Stimulated activated CD8-positive, alpha-beta memory T cell treated with anti-CD3 and anti-CD28 coated beads, Interleukin-4, amount 100 ng/mL, for 1 hour (primary cell): Measurements from ENCODE around the gene TIMM8A.

Experiments
- DNase-seq, 2 donors: peaks; one replicate each; pipeline ENCODE4 v3.0.0-alpha.2; 2020; ENCODE audit warnings: low read depth in 2 of 2, low spot score in 1 of 2

The TIMM8A gene, protein sequence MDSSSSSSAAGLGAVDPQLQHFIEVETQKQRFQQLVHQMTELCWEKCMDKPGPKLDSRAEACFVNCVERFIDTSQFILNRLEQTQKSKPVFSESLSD

GRCh38 chrX:101348452-101349192, at the start of gene TIMM8A:
TSS of gene TIMM8A (minus strand) at chrX:101348742. CDS start at chrX:101348664, 78 bp downstream.
- peak; percentile 37 to 53 for DNase-seq

DNA sequence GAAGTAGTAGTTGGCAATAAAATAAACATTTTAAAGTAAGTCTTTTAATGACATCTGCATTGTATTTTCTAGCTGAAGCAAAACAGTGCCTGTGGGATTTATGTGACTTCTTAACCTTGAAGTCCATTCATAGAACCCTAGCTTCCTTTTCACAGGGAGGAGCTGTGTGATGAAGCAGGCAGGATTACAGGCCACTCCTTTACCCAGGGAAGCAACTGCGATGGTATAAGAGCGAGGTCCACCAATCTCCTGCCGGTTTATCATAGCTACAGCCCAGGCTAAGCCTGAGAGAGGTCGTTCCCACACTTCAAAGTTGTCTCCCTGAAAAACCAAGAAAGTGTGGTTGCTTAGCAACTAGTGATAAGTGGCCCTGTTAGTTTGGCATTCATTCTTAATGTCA, 49.2 kb upstream of the TIMM8A start:
- DNase-seq = no peak

DNA sequence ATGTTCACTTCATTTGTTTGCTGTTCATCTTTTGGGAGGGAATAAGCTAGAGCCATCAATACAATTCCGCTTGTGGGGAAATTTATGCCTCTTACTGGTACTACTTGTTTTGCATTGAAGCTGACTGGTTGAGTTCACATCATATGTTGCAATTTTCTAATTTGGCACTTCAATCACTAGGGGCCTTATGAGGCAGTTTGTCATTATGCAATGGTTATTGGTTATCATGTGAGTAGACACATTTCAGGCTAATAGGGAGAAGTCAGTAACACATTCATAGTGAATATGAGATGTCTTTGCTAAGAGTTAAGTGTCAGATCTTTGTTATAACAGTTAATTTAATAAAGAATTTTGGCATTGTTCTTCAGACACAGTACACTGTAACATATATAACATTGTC, 47.2 kb upstream of the TIMM8A start:
- DNase-seq = no peak

DNA sequence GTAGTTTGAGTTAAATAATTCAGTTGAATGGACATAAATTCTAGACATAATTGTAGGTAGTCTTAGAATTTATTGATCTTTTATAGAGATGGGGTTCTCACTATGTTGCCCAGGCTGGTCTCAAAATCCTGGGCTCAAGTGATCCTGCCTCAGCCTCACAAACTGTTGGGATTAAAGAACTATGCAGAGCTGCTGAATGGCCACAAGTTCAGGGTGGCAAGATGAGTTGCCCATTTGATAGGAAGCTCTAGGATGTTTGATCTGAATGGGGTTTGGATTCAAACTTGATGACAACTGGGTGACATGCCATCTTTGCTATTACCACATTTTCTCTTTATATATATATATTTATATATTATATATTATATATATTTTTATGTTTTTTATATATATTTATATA, 45.8 kb upstream of the TIMM8A start:
- no peak for DNase-seq

DNA sequence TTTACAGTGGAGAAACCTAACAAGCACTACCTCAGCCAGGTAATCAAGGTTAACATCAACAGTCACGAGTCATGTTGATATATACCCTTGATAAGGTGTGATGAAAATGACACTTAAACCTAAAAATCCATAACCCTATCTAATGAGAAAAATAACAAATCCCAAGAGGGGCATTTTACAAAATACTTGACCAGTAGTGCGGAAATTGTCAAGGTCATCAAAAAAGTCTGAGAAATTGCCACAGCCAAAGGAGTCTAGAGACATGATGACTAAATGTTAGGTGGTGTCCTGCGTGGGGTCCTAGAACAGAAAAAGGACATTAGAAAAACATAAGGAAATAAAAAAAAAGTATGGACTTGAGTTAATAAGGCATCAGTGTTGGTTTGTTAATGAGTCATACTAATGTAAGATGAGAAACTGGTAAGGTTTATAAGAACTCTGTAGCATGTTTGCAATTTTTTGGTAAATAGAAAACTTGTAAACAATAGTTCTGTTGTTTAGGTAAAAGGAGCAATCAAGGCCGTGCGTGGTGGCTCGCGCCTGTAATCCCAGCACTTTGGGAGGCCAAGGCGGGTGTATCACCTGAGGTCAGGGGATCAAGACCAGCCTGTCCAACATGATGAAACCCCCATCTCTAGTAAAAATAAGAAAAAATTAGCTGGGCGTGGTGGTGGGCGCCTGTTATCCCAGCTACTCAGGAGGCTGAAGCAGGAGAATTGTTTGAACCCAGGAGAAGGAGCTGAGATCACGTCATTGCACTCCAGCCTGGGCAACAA, 45.2 kb upstream of the TIMM8A start:
- DNase-seq = no peak

DNA sequence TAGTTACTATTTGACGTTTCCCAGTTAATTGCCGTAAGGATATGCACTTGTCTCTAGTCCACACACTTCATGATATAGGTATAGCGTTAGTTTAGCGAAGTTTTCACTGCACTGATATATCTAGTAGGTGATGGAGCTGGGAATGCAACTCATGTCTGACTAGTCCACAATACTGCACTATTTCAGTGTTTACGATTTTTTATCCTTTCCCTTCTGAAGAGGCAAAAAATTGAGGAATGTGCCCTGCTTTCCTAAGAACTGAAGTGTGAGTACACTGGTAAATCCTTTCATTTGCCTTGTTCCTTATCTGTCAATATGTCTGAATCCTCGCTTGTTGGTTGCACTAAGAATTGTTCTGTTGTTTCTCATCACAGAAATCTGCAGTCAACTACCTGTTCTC, 43.3 kb upstream of the TIMM8A start:
- no peak for DNase-seq

- peak; percentile 36 to 54 for DNase-seq
Measured at GRCh38 chrX:101390664-101391525, 42.4 kb upstream of the TIMM8A start, which contains the start of gene RPL36A. TSS of gene RPL36A (plus strand) at chrX:101391011. CDS start at chrX:101391044, 33 bp downstream.

DNA sequence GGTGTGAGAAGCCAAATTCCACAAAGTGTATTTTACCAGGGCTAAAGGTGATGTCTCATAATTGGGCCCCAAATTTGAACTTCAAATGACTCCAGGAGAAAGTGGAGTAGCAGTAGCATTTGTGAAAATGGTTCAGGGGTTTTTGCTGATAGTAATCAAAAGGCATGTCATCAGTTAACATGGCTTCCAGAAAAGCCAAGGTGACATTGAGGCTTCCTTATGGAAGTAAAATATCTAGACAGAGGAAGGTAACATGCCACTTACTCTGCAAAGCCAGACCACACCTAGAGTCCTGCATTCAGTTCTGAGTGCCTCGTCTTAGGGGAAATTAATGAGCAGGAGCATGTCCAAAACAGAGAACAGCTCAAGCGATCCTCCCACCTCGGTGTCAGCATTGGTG, 40.1 kb upstream of the TIMM8A start:
- DNase-seq = no peak

- no peak for DNase-seq
Measured at GRCh38 chrX:101386542-101386885, 38.0 kb upstream of the TIMM8A start.

DNA sequence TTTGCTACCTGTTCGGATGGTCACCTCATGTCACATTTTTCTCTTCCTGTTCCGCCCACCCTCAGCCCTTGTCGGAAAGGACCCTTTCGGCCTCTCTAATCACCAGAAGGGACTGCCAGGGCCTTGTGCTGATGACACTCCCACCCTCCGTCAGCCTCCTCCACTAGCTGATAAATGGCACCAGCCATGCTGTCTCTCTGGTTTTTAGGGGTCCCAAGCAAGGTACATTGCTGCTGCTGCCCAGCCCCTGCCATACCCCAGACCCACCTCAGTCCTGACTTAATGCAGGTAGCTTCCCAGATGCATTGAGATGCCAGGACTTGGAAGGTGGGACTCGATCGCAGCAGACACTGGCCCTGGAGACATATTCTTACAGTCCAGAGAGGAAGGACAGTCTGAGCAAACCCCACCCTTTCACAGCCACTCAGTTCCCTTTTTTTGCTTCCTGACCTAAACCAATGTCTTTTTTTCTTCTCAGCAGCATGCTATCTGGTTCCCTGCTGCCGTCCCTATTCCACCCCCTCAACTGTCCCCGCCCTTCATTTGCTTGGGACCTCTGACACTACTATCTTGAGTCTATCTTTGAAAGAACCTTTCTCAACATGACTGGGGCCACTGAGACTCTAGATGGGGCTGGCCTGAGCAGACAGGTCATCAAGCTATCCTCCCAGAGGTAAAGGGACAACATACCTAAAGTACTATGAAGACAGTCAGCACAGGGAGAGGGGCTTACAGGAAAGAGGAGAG, 37.4 kb upstream of the TIMM8A start, which contains the start of gene BTK:
Gene BTK, minus strand, starts transcription at position 397 of the 747 bp plus-strand sequence. CDS start 10,907 bp downstream, outside the sequence.
- DNase-seq = no peak

- DNase-seq = no peak
Measured at GRCh38 chrX:101385026-101385684, 36.6 kb upstream of the TIMM8A start.

GRCh38 chrX:101383679-101384205, 35.2 kb upstream of the TIMM8A start:
- no peak for DNase-seq

DNA sequence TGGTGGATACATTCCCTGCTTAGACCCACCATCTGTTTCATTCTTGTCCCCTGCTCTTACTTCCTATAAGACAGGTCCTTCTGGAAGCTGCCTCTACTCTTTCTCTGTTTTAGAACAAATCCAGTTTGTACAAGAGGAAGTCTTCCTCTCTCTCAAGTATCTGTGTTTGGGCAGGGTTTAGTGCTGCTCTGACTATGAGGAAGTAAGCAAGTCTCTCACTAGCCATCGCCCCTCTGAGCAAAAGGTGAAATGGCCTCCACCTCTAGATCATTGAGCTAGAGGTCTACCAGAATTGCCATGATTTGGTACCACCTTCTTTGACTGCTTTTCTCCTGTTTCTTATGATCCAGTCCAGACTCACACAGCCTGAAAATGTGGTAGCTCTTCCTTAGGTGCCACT, 29.0 kb upstream of the TIMM8A start:
- no peak for DNase-seq

DNA sequence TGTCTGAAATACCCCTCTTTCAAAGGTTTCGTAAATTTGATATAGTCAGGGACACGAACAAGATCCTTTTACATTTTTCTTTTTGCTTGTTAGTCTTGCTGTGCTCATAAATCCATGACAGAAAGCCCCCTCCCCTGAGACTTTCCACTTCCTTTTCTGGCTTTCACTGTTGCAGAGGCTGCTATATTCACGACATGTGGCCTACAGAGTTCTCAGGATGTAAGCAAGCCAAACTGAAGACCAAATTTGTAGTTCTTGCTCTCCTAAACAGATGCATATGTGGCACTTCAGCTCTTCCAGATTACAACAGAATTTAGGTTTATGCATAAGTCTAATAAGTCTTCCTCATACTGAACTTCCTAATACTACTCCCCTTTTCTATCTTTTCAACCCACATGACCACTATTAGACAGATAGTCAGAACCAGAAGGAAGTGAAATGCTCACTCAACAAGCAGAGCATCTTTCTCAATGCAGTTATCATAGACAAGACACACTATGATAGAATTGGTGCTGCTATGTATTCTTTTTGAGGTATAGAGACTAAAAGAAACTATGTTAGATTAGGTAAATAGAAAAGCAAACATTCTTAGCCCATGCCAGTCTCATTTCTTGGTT, 22.5 kb upstream of the TIMM8A start:
- no peak for DNase-seq

DNA sequence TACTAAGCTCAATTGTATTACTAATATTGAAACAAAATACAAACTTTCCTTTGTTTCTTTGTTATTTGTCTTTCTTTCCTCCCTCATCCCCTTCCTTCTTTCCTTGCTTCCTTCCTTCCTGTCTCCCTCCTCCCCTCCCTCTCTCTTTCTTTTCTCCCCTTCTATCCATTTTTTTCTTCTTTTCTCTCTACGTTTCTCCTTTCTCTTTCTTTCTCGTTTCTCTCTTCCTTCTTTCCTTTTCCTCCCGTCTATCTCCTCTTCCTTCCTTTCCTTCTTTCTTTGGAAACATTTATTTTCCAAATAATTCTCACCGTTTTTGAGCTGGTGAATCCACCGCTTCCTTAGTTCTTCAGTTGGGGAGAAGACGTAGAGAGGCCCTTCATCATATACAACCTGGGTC, 21.1 kb upstream of the TIMM8A start:
- DNase-seq = no peak

DNA sequence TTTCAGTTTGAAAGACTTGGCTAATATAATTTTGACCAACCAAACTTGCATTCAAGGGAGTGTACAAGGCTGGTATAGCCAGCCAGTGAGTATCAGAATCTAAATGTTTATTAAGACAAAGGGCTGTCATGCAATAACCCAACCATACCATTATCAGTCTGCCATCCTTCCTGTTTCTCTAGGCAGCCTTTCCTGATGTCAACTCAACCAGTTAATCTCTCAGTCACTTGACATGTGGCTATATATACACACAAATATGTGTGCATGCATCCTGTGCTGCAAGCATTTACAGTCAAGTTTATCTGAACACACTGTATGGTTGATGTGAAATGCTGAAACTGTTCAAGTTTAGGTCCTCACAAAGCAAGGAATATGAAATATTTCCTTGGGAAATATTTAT, 20.3 kb upstream of the TIMM8A start:
- DNase-seq = no peak

- no peak for DNase-seq
Measured at GRCh38 chrX:101365301-101365795, 16.8 kb upstream of the TIMM8A start.

DNA sequence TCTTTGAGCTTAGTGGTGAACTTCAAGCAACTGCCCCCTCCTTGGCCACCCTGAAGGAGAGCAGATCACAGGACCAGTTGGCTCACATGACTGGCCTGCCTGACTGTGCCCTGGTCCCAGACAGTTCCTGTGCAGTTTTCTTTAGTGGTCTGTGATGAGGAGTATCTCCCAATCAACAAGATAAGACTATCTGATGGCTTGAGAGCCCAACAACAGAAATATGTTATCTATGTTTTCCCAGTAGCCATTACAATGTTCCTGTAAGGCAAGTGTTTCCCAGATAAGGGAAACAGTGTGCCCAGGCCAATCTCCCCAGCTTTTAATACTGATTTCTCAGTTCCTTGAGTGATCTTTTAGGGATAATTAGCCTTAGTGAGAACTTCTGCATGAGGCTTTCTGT, 14.2 kb upstream of the TIMM8A start:
- no peak for DNase-seq

DNA sequence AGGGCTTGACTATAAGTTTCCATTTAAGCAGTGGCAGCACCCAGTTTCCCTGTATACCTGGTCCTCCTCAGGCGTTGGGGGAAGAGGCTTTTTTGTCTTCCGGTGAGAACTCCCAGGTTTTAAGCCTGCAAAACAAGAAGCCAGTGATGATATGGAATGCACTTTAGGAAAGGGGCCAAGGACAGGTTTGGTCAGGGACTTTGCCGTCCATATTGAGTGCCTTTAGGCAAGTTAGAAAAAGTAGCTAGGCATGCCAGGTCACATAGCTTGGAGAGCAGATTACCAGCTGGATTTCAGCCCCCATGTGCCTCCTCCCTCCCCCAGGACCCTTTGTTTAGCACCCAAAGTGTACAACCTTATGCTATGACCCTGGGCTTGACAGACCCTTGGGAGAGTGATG, 13.6 kb upstream of the TIMM8A start:
- no peak for DNase-seq
